Fibroblast of upper back skin (primary cell): ENCODE data around the gene MYLK4.

Source experiments
- DNase-seq: peaks from one replicate; pipeline ENCODE4 v3.0.0-alpha.2; 2013

Gene MYLK4

GRCh38 chr6:2731281-2731909 lies 19.3 kb downstream of the MYLK4 start:
- DNase-seq, result no peak

- DNase-seq, result no peak
Measured at GRCh38 chr6:2730353-2731107, 20.2 kb downstream of the MYLK4 start.

DNA sequence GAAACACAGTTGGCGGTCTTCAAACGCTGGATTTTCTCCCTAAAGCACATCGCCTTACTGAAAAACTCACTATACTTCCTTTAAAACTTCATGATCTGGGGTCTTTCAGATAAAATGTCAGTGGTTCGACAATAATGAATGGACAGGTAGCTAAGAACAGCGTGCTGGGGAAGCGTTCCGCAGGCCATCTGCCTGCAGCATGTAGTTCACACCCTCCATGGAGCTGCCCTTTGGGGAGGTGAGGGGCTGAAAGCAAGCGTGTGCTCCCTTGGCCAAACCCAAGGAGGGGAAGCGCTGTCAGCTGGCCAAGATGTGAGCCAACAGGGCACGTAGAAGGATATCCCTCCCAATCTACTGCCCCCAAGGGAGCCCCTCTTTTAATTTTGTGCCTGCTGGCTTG lies 20.8 kb downstream of the MYLK4 start:
- DNase-seq, result no peak

DNA sequence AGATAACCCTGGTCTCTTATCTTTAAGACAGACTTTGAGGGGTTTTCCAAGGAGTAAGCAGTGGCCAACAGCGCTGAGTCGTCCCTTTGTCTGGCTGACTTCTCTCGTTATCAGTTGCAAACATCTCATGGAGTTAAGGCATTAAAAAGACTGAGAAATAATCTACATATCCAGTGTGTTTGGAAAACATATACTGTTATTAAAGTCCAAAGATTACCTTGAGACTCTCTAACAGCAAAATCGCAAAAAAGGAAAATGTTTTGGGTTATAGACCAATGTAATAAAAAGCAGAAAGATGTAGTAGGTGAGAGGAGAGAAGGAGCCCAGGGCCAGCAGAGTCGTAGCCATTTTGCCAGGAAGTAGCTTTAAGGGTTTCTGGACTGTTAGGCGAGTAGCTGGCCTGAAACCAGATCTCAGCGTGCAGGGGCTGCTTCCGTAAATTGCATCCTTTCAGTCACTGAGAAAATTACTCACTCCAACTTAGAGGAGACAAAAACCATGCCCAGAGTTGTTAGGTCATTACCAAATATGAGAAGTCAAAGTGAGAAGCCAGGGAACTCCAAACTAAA lies 24.6 kb downstream of the MYLK4 start:
- DNase-seq, result peak; percentile 66

GRCh38 chr6:2725364-2725988 lies 25.2 kb downstream of the MYLK4 start:
- DNase-seq, result no peak

DNA sequence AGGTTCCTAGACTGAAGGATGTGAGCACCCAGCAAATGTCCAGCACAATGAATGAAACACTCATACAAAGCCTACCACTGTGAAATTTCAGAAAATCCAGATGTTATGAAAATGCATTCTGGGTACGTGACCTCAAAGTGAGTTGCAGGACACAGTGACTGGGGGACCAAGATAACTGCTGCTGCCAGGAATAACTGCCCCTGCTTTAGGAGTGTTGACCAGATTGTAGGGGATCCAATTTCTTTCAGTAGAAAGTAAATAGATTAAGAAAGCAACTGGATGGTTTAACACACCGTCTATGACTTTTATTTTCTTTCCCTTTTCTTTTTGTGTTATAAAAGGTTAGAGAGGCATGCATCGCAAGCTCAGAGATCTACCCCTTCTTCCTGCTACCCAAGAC lies 29.5 kb downstream of the MYLK4 start:
- DNase-seq, result no peak

- DNase-seq, result no peak
Measured at GRCh38 chr6:2719093-2719455, 31.6 kb downstream of the MYLK4 start.

DNA sequence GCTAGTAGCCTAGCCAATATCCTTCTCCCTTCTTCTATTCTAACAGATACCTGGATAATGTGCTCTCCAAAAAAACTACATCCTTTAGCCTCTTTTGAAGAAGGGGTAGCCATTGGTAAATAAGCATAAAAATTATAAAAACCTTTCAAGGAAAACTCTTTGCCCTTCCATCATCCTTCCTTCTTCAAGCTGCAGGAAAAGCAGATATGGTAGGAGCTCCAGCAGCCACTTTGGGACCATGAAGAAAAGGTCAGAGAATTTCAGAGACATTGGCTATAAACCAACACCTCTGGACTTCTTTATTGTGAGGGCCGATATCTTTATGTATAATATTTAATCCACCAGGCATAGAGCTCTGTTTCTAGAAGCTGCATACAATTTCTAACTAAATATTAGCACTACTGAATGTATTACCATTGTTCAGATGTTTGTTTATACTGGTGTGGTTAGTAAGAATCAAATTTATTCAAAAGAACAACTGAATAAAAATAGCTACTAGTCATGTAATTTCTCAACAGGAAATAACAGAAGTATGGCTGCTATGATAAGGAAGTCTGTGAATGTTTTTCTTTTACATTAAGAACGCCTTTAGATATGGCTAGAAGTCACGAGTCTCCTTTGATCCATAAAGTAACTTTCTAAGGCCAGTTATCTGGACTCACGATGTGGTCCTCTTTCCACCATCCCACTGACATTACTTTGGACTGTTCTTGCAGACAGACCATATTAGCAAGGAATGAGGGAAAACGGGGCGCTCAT lies 32.2 kb downstream of the MYLK4 start:
- DNase-seq, result no peak

DNA sequence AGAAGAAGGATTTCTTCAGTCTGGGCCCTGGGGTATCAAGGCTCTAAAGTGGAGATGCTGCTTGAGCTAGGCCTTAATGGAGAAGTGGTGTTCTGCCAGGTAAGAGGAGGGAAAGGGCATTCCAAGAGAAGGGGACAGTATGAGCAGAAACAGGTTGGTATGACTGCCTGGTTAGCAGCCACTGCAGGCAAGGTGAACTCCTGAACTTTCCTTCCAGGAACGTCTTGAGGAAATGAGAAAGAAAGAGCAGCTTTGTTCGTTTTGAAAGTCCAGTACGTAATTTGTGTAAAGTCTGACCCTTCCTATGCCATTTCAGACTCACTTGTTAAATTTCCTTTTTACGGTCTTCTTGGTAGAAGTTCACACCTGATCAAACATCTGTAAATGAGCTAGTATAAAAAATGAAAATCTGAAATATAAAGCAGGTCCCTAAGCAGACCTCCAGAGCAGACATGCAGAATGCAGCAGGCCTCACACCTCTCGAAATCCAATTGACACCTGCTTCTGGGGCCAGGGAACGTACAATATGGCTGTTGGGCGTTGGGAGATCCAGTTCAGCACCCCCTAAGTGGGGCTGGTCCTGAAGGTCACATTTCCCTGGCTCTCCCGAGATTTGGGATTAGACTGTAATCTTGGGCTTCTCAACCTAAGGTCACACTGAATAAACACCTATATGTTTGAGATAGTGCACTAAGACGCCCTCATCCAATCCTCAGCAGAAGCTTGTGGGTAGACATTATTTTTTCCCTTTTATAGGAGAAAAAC lies 33.6 kb downstream of the MYLK4 start:
- no peak for DNase-seq

GRCh38 chr6:2715737-2716136 lies 35.0 kb downstream of the MYLK4 start:
- peak; percentile 11 for DNase-seq

GRCh38 chr6:2714111-2714895 lies 36.4 kb downstream of the MYLK4 start:
- peak; percentile 92 for DNase-seq

- no peak for DNase-seq
Measured at GRCh38 chr6:2713473-2714110, 37.1 kb downstream of the MYLK4 start.

DNA sequence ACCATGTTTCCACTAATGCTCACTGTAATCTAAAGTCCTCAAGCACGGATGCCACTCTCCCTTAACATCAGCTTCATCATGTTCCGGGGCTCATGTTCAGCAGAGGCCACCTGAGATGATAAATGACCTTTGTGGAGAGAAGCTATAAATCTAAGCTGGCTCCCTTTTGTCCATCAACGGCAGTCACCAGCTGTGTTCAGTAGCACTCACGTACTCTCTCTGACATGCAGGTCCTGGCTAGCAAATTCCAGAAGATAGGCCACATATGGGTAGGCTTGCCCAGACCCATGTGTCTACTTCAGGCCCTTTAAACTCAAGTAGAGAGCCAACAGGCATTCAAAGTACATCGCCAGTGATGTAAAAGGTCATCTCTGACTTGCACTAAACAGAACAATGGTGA lies 38.6 kb downstream of the MYLK4 start:
- DNase-seq, result no peak

DNA sequence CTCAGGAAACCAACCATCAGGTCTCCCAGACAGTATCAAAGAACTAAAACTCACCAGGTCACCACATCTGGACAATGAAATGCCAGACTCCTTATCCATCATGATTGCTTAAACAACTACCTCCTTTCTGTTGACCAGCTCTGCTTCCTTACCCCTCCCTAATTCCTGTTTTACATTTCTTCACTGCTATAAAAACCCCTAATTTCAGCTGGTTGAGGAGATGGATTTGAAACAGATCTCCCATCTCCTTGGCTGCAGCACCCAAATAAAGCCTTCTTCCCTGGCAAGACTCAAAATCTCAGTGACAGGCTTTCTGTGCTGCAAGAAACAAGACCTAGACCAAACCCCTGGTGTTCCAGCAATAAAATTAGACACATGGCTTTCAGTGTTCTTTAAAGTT lies 40.3 kb downstream of the MYLK4 start:
- no peak for DNase-seq

GRCh38 chr6:2708456-2708855 lies 42.3 kb downstream of the MYLK4 start:
- no peak for DNase-seq

GRCh38 chr6:2706558-2706957 lies 44.2 kb downstream of the MYLK4 start:
- DNase-seq, result no peak

- DNase-seq, result no peak
Measured at GRCh38 chr6:2705256-2705655, 45.5 kb downstream of the MYLK4 start.

DNA sequence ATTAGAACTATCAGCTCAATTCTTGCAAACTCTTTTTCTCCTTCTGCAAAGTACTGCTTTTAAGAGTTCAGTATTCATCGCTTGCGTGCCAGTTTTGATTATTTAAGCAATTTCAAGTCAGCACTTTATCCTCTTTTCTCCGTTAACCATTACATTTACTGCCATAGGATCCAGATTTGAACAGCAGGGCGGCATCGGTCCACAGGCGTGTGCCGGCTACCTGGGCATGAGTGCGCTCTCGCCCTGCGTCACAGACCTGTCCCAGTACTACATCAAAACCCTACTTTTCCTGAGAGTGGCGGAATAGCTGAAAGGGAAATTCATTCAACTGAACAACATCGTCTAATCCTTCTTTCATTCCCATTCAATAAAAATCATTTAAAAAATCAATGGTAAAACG lies 53.4 kb downstream of the MYLK4 start:
- no peak for DNase-seq

DNA sequence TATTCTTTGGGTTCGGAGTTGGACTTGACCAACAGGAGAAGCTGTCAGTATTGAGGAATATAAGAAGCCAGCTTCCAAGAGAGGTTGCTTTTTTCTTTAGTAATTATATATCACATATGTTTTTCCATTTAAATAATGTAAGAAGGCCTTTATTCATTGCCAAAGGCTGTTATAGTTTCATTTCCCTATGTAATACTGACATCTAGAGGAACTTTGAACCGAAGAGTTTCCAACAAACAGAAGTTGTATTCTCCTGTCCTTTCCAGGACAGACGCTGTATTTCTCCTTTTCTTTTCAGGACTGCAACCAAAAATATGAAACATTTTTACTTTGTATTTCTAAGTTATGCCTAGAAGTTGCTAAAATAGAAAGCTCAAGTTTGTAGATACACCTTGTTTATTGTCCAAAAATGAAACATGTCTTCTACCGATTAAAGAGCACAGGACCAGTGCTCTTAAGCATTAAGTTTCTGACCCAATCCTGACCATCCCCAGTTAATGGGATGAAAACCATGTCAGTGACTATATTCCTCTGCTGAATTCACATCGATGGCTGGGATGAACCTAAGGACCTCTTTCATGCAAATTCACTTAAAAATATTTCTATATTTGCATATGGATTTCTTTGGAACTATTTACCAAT lies 55.1 kb downstream of the MYLK4 start:
- DNase-seq, result peak; percentile 42

GRCh38 chr6:2693231-2693630 lies 57.5 kb downstream of the MYLK4 start:
- no peak for DNase-seq
